GM12878 (cell line): ENCODE results near the gene AUNIP. TPM values are rescaled to one million over a fixed set of nuclear protein-coding genes. Genes with fewer than 3 reads are reported as not detected.

Source experiments
- ATAC-seq: fragments of 200-7000 bp; cut with Tn5 transposase; 3 replicates; pipeline ENCODE4 v1.9.1; 2020; ENCODE audit warnings: mild to moderate bottlenecking, moderate library complexity
- BruUV-seq: library from RNA; stranded (reverse); fragments of 400-500 nt; replicated peaks from 2 replicates; lab custom pipeline; 2021; lab: Mats Ljungman, UMichigan
- CTCF ChIA-PET: fragments of 300-600 bp; sonication (Branson Sonifier 250); formaldehyde crosslinking; extraction: SDS; loops from one replicate; lab custom pipeline; 2021; ENCODE audit warnings: inconsistent platforms; lab: Yijun Ruan, JAX
- POLR2A ChIA-PET: fragments of 350-600 bp; formaldehyde crosslinking; extraction: SDS; loops from one replicate; lab custom pipeline; 2021; ENCODE audit warnings: inconsistent platforms; lab: Charles Lee
- RAD21 ChIA-PET: fragments of 300-600 bp; sonication (Branson Sonifier 250); formaldehyde crosslinking; loops from one replicate; lab custom pipeline; 2023; ENCODE audit warnings: antibody characterized with exemption; ENCODE audit not compliant: unreplicated experiment; lab: Charles Lee
- SMC1A ChIA-PET: fragments of 300-600 bp; sonication (Branson Sonifier 250); formaldehyde crosslinking; loops from one replicate; lab custom pipeline; 2023; ENCODE audit not compliant: unreplicated experiment, uncharacterized antibody; lab: Charles Lee
- DNase-seq: peaks from one replicate; pipeline ENCODE4 v3.0.0-alpha.2; 2011; ENCODE audit warnings: low read depth, low spot score
- FAIRE-seq: peaks from 3 replicates; lab custom pipeline; 2011; peaks lifted over from hg19 to GRCh38; lab: Jason Lieb, UNC
- H2AFZ ChIP-seq: 2 replicates; pipeline ENCODE4 v1.6.0; 2011; ENCODE audit warnings: low read depth, low read length, control low read depth; ENCODE audit not compliant: control insufficient read depth
- H3K27ac ChIP-seq: 2 replicates; pipeline ENCODE4 v1.5.1; 2011; ENCODE audit warnings: control low read depth; ENCODE audit not compliant: control insufficient read depth, insufficient read depth
- H3K27me3 ChIP-seq, 2 experiments: replicated peaks in 1 of 2; 2 replicates each; pipeline versions ENCODE4 v1.6.0 to v1.6.1; 2011; ENCODE audit warnings: low read length in 1 of 2; ENCODE audit not compliant: control insufficient read depth in 2 of 2, insufficient read depth in 2 of 2
- H3K36me3 ChIP-seq, 2 experiments: 2 replicates each; pipeline ENCODE4 v1.5.1; 2011; ENCODE audit warnings: low read length in 1 of 2; ENCODE audit not compliant: control insufficient read depth in 2 of 2, insufficient read depth in 2 of 2
- H3K4me1 ChIP-seq: 2 replicates; pipeline ENCODE4 v1.6.1; 2011; ENCODE audit warnings: mild to moderate bottlenecking, low read length, moderate library complexity, mixed read lengths; ENCODE audit not compliant: control insufficient read depth, insufficient read depth
- H3K4me2 ChIP-seq: 2 replicates; pipeline ENCODE4 v1.6.0; 2011; ENCODE audit warnings: control low read depth; ENCODE audit not compliant: control insufficient read depth, insufficient read depth
- H3K4me3 ChIP-seq: fragments of 200-600 bp; sonication (generic); 2 replicates; pipeline ENCODE4 v1.5.1; 2016
- H3K79me2 ChIP-seq: 2 replicates; pipeline ENCODE4 v1.6.0; 2011; ENCODE audit warnings: low read length; ENCODE audit not compliant: control insufficient read depth, insufficient read depth
- H3K9ac ChIP-seq: 2 replicates; pipeline ENCODE4 v1.8.0; 2011; ENCODE audit warnings: low read length, control low read depth, mixed read lengths; ENCODE audit not compliant: control insufficient read depth, insufficient read depth
- H3K9me3 ChIP-seq: replicated peaks from 3 replicates; pipeline ENCODE4 v1.5.1; 2011; ENCODE audit warnings: mild to moderate bottlenecking, low read length; ENCODE audit not compliant: control insufficient read depth, insufficient read depth
- H4K20me1 ChIP-seq: 2 replicates; pipeline ENCODE4 v1.6.0; 2011; ENCODE audit not compliant: control insufficient read depth, insufficient read depth
- HCFC1 ChIP-seq: fragments of 150-350 bp; IDR thresholded peaks from 2 replicates; pipeline ENCODE4 v1.6.1; 2014; ENCODE audit warnings: low read length
- IRF3 ChIP-seq: fragments of 450-650 bp; IDR thresholded peaks from 2 replicates; pipeline ENCODE4 v1.6.1; 2014; ENCODE audit warnings: mild to moderate bottlenecking
- NRF1 ChIP-seq: conservative IDR thresholded peaks from 2 replicates; pipeline ENCODE4 v1.6.1; 2011; ENCODE audit warnings: mild to moderate bottlenecking, low read depth, low read length, improper control_type of control experiment
- RB1 ChIP-seq: fragments of 450-650 bp; formaldehyde crosslinking; IDR thresholded peaks from 2 replicates; pipeline ENCODE4 v1.6.1; 2017; ENCODE audit warnings: mild to moderate bottlenecking, borderline replicate concordance
- SP1 ChIP-seq: IDR thresholded peaks from one replicate; pipeline ENCODE4 v1.6.1; 2011; ENCODE audit warnings: low read depth, low read length
- WGBS: methylation state at CpG from one replicate; pipeline ENCODE4 v1.1.6; 2016; ENCODE audit warnings: low lambda C conversion rate; ENCODE audit not compliant: insufficient replicate concordance, insufficient coverage; ENCODE audit errors: missing lambda C conversion rate; 5-methylcytosine and 5-hydroxymethylcytosine counted together
- in situ Hi-C: fragments of 300-500 bp; cut with MboI; formaldehyde crosslinking; loops from 9 replicates; pipeline ENCODE4 v1.14.3; 2018; ENCODE audit warnings: mixed read lengths
- intact Hi-C: fragments of 100-400 bp; cut with micrococcal nuclease; formaldehyde crosslinking; loops from one replicate; pipeline ENCODE4 v1.14.2; 2022; ENCODE audit not compliant: unreplicated experiment
- polyA plus RNA-seq, 11 experiments: library from polyadenylated mRNA; depleted of rRNA in 4 of 11; unstranded in 6 of 11; stranded (reverse) in 5 of 11; fragments of >200 nt; fragmentation: Nextera tagmentation in 4 of 11; fragmentation: Illumina TruSeq in 1 of 11; extraction: Ambion mirVana in 4 of 11; extraction: Trizol in 1 of 11; gene quantifications; 1 replicate in 1 of 11; 2 replicates in 10 of 11; pipeline versions ENCODE4 v1.2.1 to v1.2.3, GENCODE V29; 2011 to 2016; ENCODE audit warnings: inconsistent platforms in 2 of 11, missing spikeins in 2 of 11, low read depth in 1 of 11
- total RNA-seq, 4 experiments: library from RNA; depleted of rRNA in 3 of 4; stranded (reverse); fragments of >200 nt in 3 of 4; fragmentation: Illumina TruSeq in 1 of 4; extraction: Trizol in 1 of 4; gene quantifications; 2 replicates each; pipeline versions ENCODE4 v1.2.1 to v1.2.3, GENCODE V29; 2013 to 2021
- TF ChIP-seq, protein P1 (sequence below): fragments of 450-650 bp; formaldehyde crosslinking; IDR thresholded peaks from 2 replicates; pipeline ENCODE4 v1.4.0; 2022; ENCODE audit warnings: mild to moderate bottlenecking, moderate library complexity

AUNIP gene
- total and polyA plus RNA-seq, 10 of the 15 experiments (the other 5 are each of a cell fraction or from before 2014, with no cell fraction given), result 3.9 to 20.0 (median 12.7) TPM

- peaks cover 5 to 15% of the 10 kb centered on the region in 2 experiments; a peak in 3 of 4 replicates for H3K36me3 ChIP-seq
- peaks cover 27% of the 10 kb centered on the region for H3K79me2 ChIP-seq
- SMC1A ChIA-PET, result interaction anchor here (0.9 to 19.7 kb wide), 2 partner anchors 90 to 99 kb away, joined by 4 to 319 read pairs; partner anchors contain the start of gene PAFAH2
- CTCF ChIA-PET, result interaction anchor here (1.0 to 14.0 kb wide), 3 partner anchors 20 to 334 kb away, joined by 3 to 383 read pairs (median 3); partner anchors contain the start of genes CEP85 and PAFAH2
- ATAC-seq, result no peak
- BruUV-seq, result no TSS peak
- RAD21 ChIA-PET, result interaction anchor here (14.5 kb wide), 1 partner anchor 97 kb away, joined by 296 read pairs; the partner anchor contains the start of gene PAFAH2
- FAIRE-seq, result no peak
- no peaks in the 10 kb centered on the region for H3K27me3 ChIP-seq
- TF ChIP-seq IRF3, result no peak
- no peak for TF ChIP-seq HCFC1
- TF ChIP-seq SP1, result no peak
- no peak for TF ChIP-seq RB1
- TF ChIP-seq, protein P1, sequence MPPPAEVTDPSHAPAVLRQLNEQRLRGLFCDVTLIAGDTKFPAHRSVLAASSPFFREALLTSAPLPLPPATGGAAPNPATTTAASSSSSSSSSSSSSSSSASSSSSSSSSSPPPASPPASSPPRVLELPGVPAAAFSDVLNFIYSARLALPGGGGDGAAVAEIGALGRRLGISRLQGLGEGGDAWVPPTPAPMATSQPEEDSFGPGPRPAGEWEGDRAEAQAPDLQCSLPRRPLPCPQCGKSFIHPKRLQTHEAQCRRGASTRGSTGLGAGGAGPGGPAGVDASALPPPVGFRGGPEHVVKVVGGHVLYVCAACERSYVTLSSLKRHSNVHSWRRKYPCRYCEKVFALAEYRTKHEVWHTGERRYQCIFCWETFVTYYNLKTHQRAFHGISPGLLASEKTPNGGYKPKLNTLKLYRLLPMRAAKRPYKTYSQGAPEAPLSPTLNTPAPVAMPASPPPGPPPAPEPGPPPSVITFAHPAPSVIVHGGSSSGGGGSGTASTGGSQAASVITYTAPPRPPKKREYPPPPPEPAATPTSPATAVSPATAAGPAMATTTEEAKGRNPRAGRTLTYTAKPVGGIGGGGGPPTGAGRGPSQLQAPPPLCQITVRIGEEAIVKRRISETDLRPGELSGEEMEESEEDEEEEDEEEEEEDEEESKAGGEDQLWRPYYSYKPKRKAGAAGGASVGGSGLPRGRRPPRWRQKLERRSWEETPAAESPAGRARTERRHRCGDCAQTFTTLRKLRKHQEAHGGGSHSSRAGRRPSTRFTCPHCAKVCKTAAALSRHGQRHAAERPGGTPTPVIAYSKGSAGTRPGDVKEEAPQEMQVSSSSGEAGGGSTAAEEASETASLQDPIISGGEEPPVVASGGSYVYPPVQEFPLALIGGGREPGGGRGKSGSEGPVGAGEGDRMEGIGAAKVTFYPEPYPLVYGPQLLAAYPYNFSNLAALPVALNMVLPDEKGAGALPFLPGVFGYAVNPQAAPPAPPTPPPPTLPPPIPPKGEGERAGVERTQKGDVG (CRISPR knock-in tag), result no peak
- no peak for TF ChIP-seq NRF1
- H3K9ac ChIP-seq, result no peak overlapping the region
- no peaks in the 10 kb centered on the region for H4K20me1 ChIP-seq
- no peak overlapping the region for H2AFZ ChIP-seq
- H3K4me2 ChIP-seq, result no peak overlapping the region
- no peaks in the 10 kb centered on the region for H3K9me3 ChIP-seq
- DNase-seq, result no peak
- H3K27ac ChIP-seq, result peak overlapping the region; percentile 18
- in situ Hi-C loops (loop anchor here (5.0 kb wide), 1 partner anchor 98 kb away; the partner anchor contains the start of gene PAFAH2), intact Hi-C loops (no loop called here)
- WGBS, result 80% methylated on average over 6 of the region's 6 CpGs
- POLR2A ChIA-PET, result interaction anchor here (12.0 kb wide), 1 partner anchor 98 kb away, joined by 116 read pairs; the partner anchor contains the start of gene PAFAH2
- H3K4me1 ChIP-seq, result peaks cover 11% of the 10 kb centered on the region; the same call in 1 of the 2 replicates
- no peak overlapping the region for H3K4me3 ChIP-seq
Measured at GRCh38 chr1:25899792-25900191, 40.5 kb upstream of the AUNIP start.
